OCI-LY3 (cell line): ENCODE results near the gene ZBTB18.

Source experiments
- CTCF ChIP-seq: fragments of 200-600, 300-600 bp; sonication (generic); IDR thresholded peaks from 2 replicates; pipeline ENCODE4 v1.5.1; 2014; ENCODE audit warnings: antibody characterized with exemption, low read length, low read depth
- EZH2phosphoT487 ChIP-seq: fragments of 200-600 bp; shearing (Covaris generic); IDR thresholded peaks from 2 replicates; pipeline ENCODE4 v1.6.1; 2018; ENCODE audit warnings: antibody characterized with exemption, mixed run types, low read depth

DNA sequence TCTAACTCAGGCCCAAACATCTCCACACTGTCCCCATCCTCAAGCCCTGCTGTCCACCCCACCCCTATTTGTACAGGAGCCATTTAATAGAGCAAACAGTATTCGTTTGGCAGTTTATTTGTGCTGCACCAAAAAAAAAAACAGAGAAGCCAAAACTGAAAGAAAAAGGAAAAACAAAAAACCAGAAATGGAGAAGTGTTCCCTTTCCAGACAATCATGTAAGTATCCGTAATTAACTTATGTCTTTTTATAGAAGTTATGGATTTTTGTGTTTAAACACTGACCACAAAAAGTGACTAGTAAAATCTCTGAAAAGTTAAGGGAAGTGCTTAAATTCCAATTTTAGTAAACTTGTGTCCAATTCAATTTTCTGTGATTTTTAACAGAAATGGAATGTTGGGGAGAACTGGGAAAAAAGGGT lies 40.4 kb upstream of the ZBTB18 start:
- no peak for TF ChIP-seq CTCF
- TF ChIP-seq EZH2phosphoT487: no peak
